H7 (cell line): ENCODE data around the gene CLTB. TPM values are rescaled to one million over a fixed set of nuclear protein-coding genes. Genes with fewer than 3 reads are reported as not detected.
"Not testable (repeated sequence)": the region's sequence is repeated elsewhere in the genome, so short reads cannot be mapped to it uniquely, and the experiment has no call there.

Experiments
- DNase-seq: peaks from one replicate; pipeline ENCODE4 v3.0.0; 2012
- H3K27me3 ChIP-seq: 2 replicates; pipeline ENCODE4 v1.6.0; 2011; ENCODE audit warnings: mild to moderate bottlenecking, low read length; ENCODE audit not compliant: control insufficient read depth, insufficient read depth
- H3K36me3 ChIP-seq: replicated peaks from 2 replicates; pipeline ENCODE4 v1.5.1; 2011; ENCODE audit warnings: low read length; ENCODE audit not compliant: control insufficient read depth, insufficient read depth
- H3K4me3 ChIP-seq: 2 replicates; pipeline ENCODE4 v1.5.1; 2011; ENCODE audit warnings: low read depth, mild to moderate bottlenecking, control low read depth, low read length, moderate library complexity; ENCODE audit not compliant: insufficient read depth
- total RNA-seq: library from RNA; depleted of rRNA; stranded (reverse); fragments of >200 nt; shearing (Covaris generic); gene quantifications from 2 replicates; pipeline ENCODE4 v1.2.3, GENCODE V29; 2014; rRNA removed

The CLTB gene
- total RNA-seq, result 50.5 and 67.2 TPM in 2 replicates

- peak; percentile 98 for DNase-seq
- no peaks in the 10 kb centered on the region for H3K27me3 ChIP-seq
- H3K4me3 ChIP-seq, result peak within 1 kb of the TSS; percentile 71
- no peaks in the 10 kb centered on the region for H3K36me3 ChIP-seq
These were observed at the start of gene CLTB for GRCh38 chr5:176415952-176416924. CLTB (minus strand) TSS chr5:176416539; CDS start chr5:176416363, 176 bp downstream.

GRCh38 chr5:176463113-176463764, 46.9 kb upstream of the CLTB start:
- Histone ChIP-seq H3K4me3 (no peak overlapping the region), H3K36me3 (no peaks in the 10 kb centered on the region), H3K27me3 (no peaks in the 10 kb centered on the region)
- DNase-seq, result no peak

GRCh38 chr5:176461349-176461748, 45.0 kb upstream of the CLTB start:
- DNase-seq, result no peak
- no peak overlapping the region for H3K4me3 ChIP-seq
- no peaks in the 10 kb centered on the region for H3K36me3 ChIP-seq
- H3K27me3 ChIP-seq, result no peaks in the 10 kb centered on the region

- Histone ChIP-seq H3K36me3 (no peaks in the 10 kb centered on the region), H3K27me3 (no peaks in the 10 kb centered on the region), H3K4me3 (no peak overlapping the region)
- DNase-seq, result no peak
These were observed 42.7 kb upstream of the CLTB start for GRCh38 chr5:176458904-176459561.

- no peak overlapping the region for H3K4me3 ChIP-seq
- no peak for DNase-seq
- H3K27me3 ChIP-seq, result no peaks in the 10 kb centered on the region
- peaks cover 2% of the 10 kb centered on the region for H3K36me3 ChIP-seq
These were observed 38.5 kb upstream of the CLTB start for GRCh38 chr5:176454724-176455394.

- Histone ChIP-seq H3K36me3 (peaks cover 2% of the 10 kb centered on the region), H3K27me3 (no peaks in the 10 kb centered on the region), H3K4me3 (no peak overlapping the region)
- DNase-seq, result no peak
These were observed 33.7 kb upstream of the CLTB start for GRCh38 chr5:176450077-176450476.

GRCh38 chr5:176447978-176448608, 31.8 kb upstream of the CLTB start, which contains the start of gene FAF2:
FAF2 (plus strand) TSS chr5:176448385; CDS start chr5:176448408, 23 bp downstream.
- peak; percentile 99 for DNase-seq
- H3K4me3 ChIP-seq, result peak within 1 kb of the TSS; percentile 94
- H3K27me3 ChIP-seq, result no peaks in the 10 kb centered on the region
- peaks cover under 1% of the 10 kb centered on the region for H3K36me3 ChIP-seq

GRCh38 chr5:176447591-176447977, 31.2 kb upstream of the CLTB start:
- no peak for DNase-seq
- H3K27me3 ChIP-seq, result no peaks in the 10 kb centered on the region
- H3K4me3 ChIP-seq, result peak overlapping the region; percentile 81
- H3K36me3 ChIP-seq, result no peaks in the 10 kb centered on the region

- H3K27me3 ChIP-seq, result no peaks in the 10 kb centered on the region
- H3K36me3 ChIP-seq, result no peaks in the 10 kb centered on the region
- peak; percentile 49 for DNase-seq
- H3K4me3 ChIP-seq, result peak overlapping the region; percentile 81
These were observed 30.7 kb upstream of the CLTB start for GRCh38 chr5:176446884-176447590.

- H3K36me3 ChIP-seq, result no peaks in the 10 kb centered on the region
- H3K4me3 ChIP-seq, result no peak overlapping the region
- no peak for DNase-seq
- H3K27me3 ChIP-seq, result no peaks in the 10 kb centered on the region
These were observed 29.8 kb upstream of the CLTB start for GRCh38 chr5:176446028-176446665.

GRCh38 chr5:176444742-176445141, 28.4 kb upstream of the CLTB start:
- Histone ChIP-seq H3K4me3 (no peak overlapping the region), H3K27me3 (no peaks in the 10 kb centered on the region), H3K36me3 (no peaks in the 10 kb centered on the region)
- no peak for DNase-seq

- H3K27me3 ChIP-seq, H3K36me3 ChIP-seq, DNase-seq, H3K4me3 ChIP-seq: not testable (repeated sequence)
These were observed 26.6 kb upstream of the CLTB start for GRCh38 chr5:176442911-176443310.

GRCh38 chr5:176441921-176442323, 25.6 kb upstream of the CLTB start:
- 0 out of 2 replicates have a peak overlapping the region, but pooled peaks have one; percentile 1 for H3K4me3 ChIP-seq
- H3K27me3 ChIP-seq, result no peaks in the 10 kb centered on the region
- H3K36me3 ChIP-seq, result no peaks in the 10 kb centered on the region
- peak; percentile 31 for DNase-seq
